Epidermal melanocyte (primary cell): ENCODE results near the gene GASK1B.
A peak's percentile ranks its signal among the peaks of the same experiment; 100 is the strongest.

Experiments used
- DNase-seq: peaks from one replicate; pipeline ENCODE4 v3.0.0; 2011; ENCODE audit warnings: low spot score; ENCODE audit not compliant: insufficient read length

GASK1B gene

DNA sequence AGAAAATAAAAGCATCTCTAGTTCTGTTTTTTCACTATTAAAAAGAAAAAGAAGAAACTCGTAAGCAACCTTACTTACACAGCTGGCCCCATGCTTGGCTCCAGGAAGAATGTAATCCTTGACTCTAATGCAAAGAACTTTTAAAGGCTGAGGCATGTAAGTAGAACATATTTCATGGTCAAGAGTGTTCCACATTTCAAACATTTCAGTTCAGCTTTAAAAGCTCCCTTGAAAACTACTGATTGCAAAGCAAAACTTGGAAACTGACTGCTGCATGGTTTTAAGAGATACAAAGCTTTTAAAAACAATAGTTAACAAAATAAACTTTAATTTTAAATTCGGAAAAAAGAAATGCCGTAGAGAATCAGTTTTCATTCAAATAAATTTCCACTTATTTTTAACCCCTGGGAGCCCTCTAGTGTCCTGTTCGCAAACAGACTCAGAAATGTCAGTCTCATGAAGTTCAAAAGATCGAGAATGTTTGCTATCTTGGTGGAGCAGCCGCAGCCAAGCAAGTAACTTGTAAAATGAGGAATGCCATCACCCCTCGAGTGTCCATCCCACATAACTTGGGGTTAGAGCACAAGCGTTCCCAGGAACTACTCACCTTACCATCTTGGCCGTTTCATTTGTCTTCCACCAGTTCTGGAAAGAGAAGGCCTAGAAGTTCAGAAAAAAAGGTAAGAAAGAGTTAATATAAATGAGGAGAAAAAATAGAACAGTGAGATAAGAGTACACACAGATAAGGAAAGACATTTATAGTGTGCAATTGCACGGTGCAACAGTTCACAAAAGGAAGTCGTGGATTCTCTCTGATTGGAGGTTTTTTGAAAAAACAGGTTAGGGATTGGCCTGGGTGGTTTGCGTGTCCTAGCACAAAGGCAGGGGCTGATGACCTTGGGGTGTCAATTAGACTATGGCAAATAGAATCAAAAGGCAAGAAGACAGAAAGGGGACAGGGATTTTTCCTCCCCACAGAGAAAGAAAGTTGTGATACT is at the start of gene GASK1B:
Gene GASK1B, minus strand, starts transcription at position 765 of the 998 bp plus-strand sequence. CDS start 1,650 bp downstream, outside the sequence.
- peak; percentile 34 for DNase-seq

DNA sequence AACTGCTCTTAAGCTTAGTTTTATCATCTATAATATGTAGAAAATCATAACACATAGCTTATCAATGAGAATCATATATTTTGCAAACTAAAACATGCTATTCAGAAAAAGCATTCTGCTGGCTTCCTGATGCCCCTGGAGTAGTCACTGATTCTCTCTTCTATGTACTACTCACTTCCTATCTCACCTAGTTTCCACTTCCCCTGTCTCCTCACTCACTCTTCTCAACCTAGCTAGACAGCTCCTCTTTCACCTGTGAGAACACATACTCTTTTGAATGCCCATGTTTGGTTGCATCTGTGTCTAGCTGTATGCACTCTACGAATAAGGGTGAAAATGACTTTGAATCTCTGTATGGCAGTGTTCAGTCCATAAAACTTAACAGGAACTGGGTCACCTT is 46.8 kb upstream of the GASK1B start:
- DNase-seq = no peak

DNA sequence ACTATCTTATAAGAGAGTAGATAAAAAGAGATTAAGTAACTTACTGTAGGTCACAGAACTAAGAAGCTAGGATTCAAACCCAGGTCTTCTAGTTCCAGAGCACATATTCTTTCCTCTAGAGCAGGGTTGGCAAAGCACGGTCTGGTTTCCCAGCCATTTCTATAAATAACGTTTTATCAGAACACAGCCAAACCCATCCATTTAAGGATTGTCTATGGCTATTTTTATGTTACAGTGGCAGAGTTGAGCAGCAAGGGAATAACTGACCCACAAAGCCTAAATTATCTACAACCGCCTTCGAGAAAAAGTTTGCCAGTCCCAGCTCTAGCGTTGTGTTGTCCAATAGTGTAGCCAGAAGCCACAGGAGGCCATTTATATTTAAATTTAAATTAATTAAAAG is 44.9 kb upstream of the GASK1B start:
- DNase-seq = no peak

- no peak for DNase-seq
These were observed 42.0 kb upstream of the GASK1B start for GRCh38 chr4:158214856-158215255.

- no peak for DNase-seq
These were observed 40.6 kb upstream of the GASK1B start for GRCh38 chr4:158213466-158213865.

DNA sequence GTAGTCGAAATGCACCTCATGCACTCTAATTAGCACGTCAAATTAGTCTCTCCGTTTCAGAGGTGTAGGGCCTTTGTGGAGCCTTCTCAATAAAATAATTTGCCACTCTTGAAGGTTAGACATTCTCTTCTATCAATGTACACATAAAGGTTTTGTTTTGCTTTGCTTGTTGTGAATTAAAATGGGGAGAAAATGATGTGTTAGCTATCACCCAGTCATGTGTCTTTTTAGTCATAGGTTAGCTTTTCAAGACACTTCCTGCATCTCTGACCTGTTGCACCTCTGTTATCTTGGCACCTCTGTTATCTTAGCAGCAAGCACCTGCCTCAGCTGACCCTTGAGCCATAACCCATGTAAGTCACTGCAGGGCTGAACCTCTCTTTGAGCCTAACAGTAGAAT is 38.4 kb upstream of the GASK1B start:
- DNase-seq = no peak

- DNase-seq = peak; percentile 54
These were observed 37.3 kb upstream of the GASK1B start, which contains the start of gene TMEM144 for GRCh38 chr4:158209825-158210807. Gene TMEM144, plus strand, starts transcription at chr4:158210486. Its CDS starts 2,182 bp downstream, at chr4:158212668.

- no peak for DNase-seq
These were observed 36.3 kb upstream of the GASK1B start for GRCh38 chr4:158208963-158209640.

GRCh38 chr4:158203929-158204328 is 31.1 kb upstream of the GASK1B start:
- DNase-seq = no peak

- no peak for DNase-seq
These were observed 30.6 kb upstream of the GASK1B start for GRCh38 chr4:158203436-158203835.

- DNase-seq = no peak
These were observed 29.7 kb upstream of the GASK1B start for GRCh38 chr4:158202481-158202880.

DNA sequence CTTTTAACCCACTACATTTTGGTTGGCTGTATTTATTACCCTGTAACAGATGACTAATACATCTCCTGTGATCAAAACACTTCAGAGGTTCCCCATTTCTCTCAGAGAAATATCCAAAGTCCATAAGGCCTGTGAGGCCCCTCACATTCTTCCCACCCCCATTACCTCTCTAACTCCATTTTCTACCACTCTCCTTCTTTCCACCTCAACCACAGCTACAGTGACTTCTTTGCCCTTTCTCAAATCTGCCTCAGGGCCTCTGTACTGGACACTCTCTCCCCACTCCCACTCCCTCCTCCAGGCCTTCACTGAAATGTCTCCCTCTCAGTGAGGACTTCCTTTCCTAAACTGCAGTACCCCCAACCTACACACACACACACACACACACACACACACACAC is 29.1 kb upstream of the GASK1B start:
- no peak for DNase-seq

DNA sequence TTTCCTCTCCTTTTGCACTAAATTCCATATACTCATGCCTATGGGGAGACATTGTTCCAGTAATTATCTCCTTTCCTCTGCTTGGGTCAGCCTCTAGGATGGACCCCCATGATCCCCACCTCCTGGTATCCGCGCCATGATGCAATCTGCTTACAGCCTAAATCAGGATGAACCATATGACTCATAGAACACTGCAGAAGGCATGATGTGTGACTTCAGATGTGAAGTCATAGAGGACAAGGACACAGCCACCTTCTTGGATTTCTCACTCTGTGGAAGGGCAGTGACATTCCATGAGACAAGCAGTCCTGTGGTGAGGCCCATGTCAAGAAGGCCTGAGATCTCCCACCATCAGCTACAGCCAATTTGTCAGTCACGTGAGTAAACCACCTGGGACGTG is 28.5 kb upstream of the GASK1B start:
- DNase-seq = no peak

DNA sequence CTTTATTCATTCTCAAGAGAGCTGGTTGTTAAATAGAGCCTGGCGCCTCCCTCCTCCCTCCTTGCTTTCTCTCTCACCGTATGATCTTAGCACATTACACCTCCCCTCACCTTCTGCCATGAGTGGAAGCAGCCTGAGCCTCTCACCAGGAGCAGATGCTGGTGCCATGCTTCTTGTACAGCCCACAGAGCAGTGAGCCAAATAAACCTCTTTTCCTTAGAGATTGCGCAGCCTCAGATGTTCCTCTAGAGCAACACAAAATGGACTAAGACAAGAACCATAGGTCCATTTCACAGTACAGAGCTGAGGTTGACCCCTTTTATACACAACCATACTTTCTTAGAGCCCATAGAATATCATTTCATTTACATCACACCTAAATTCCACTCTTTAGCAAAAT is 27.4 kb upstream of the GASK1B start:
- no peak for DNase-seq

DNA sequence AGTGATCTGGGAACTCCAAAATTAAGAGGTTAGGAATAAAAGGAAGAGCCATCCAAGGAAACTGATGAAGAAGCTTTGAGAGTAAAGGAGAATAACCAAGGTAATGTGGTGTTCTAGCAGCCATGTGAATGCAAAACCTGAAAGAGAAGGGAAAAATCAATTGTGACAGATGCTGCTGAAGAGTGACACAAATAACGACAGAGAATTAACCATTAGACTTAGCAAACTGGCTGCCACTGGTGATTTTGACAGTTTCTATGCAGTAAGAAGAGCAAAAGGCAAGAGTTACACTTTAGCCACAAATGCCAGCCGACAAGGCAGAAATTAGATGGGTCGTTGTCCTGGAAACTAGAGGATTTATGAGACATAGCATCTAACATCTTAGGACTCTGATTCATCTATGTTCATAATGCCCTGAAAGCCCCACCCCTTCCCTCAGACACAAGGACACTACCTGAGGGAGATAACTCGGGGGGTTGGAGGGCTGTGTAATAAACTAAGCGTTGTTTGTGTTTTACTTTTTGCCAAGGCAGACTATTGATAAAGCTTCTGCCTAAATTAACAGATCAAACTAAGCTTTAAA is 24.5 kb upstream of the GASK1B start:
- DNase-seq = no peak

DNA sequence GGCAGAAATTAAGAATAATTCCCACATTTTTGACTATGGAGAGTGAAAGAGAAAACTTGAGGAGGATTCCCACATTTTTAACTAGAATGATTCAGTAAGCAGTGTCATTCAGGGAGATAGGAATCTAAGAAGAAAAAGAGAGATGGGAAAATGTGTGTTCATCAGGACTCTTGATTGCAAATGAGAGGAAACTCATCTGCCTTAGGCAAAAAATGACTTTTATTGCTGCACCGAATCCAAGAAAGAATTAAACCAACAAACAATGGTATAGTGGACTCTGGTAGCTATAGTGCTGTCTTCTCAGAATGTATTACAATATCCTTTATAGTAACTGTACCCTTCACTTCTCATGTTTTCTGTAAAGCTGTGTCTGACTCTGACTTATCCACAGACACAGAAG is 22.5 kb upstream of the GASK1B start:
- DNase-seq = no peak

DNA sequence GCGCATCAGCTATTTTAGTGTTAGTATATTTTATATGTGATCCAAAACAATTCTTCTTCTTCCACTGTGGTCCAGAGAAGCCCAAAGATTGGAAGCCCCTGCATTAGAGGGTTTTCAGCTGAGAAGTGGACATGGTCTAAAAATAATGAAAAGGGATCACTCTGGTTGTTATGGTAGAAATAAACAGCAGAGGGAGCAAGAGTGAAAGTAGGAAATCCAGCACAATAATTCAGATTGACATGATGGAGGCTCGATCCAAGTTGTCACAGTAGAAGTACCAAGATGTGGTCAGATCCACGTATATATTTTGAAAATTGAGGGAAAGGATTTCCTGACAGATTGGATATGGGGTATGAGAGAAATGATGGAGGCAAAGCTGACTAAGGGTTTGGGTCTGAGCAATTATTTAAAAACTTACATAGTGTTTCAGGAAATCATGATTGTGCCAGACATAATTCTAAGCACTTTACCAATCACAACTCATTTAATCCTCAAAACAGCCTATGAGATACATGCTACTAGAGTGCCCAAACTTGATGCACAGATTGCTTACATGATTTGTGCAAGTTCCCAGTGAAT is 20.4 kb upstream of the GASK1B start:
- peak; percentile 55 for DNase-seq

DNA sequence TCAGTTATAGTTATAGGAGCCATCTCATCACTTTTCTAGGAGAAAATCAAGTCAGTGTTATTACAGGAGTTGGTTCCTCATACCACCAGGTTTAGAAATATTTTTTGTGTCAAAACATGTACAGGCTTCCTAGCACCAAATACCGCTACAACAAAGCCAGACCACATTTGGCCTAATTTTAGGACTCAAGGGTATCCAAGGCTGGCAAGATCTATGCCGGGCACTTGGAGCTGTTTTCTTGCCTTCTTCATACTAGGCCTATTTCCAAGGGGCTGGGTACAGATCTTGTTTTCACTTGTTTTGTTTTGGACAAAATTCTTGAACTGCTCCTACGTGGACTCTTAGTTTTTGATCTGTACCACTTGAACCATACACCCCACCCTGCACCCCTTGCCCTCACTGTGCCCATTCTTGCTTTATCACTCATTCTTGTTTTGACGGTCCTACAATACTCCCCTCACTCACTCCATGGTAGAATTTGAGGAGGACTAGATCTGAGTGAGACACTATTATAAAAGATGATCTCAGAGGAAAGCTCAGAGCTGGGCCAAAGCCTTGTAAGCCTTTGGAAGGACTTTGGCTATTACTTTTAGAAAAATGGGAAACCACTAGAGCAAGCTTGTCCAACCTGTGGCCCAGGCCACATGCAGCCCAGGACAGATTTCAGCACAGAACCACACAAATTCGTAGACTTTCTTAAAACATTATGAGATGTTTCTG is 19.8 kb upstream of the GASK1B start:
- DNase-seq = no peak

- DNase-seq = no peak
These were observed 17.9 kb upstream of the GASK1B start for GRCh38 chr4:158190718-158191117.

DNA sequence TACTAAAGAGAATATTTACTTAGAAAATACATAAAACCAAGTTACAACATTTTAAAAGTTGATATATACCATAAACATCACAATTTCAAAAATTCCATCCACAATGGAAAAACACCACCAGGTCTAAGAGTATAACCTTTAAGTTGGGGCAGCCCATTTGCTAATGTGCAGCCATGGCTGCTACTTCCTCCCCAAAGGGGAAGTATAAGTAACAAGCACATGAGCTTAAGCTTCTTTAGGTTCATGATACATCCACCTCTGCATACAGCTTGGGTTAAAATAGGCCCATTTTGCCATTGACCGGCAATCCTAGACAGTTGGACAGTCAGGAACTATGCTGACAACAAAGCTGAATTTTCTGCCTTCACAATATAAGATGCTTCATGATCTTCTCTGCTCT is 16.6 kb upstream of the GASK1B start:
- no peak for DNase-seq
